WTC11 (cell line): Measurements from ENCODE around the gene ITPR1. TPM values are rescaled to one million over a fixed set of nuclear protein-coding genes. Genes with fewer than 3 reads are reported as not detected.

Experiments
- ATAC-seq: fragments of 200-7000 bp; cut with Tn5 transposase; 2 replicates; pipeline ENCODE4 v1.10.0; 2021; ENCODE audit warnings: mild to moderate bottlenecking, moderate library complexity
- CTCF ChIA-PET: fragments of 300-600 bp; sonication (Branson Sonifier 250); formaldehyde crosslinking; loops from one replicate; lab custom pipeline; 2021; ENCODE audit warnings: antibody characterized with exemption; lab: Charles Lee
- POLR2A ChIA-PET: fragments of 350-600 bp; sonication (Branson Sonifier 250); formaldehyde crosslinking; loops from one replicate; lab custom pipeline; 2021; ENCODE audit warnings: antibody characterized with exemption; lab: Charles Lee
- DNase-seq: peaks from one replicate; pipeline ENCODE4 v3.0.0; 2021; ENCODE audit warnings: low spot score
- H3K27ac Mint-ChIP-seq: 2 replicates; pipeline ENCODE4 v1.8.0; 2021; ENCODE audit warnings: mixed read lengths
- H3K27me3 Mint-ChIP-seq: 2 replicates; pipeline ENCODE4 v1.8.0; 2021; ENCODE audit warnings: low read depth, mild to moderate bottlenecking, moderate library complexity, mixed read lengths
- H3K36me3 Mint-ChIP-seq: 2 replicates; pipeline ENCODE4 v1.8.0; 2021; ENCODE audit warnings: mixed read lengths
- H3K4me1 Mint-ChIP-seq: 2 replicates; pipeline ENCODE4 v1.8.0; 2022; ENCODE audit warnings: mixed read lengths
- H3K4me3 Mint-ChIP-seq: 2 replicates; pipeline ENCODE4 v1.8.0; 2021; ENCODE audit warnings: mild to moderate bottlenecking, moderate library complexity, mixed read lengths
- H3K9me3 Mint-ChIP-seq: 2 replicates; pipeline ENCODE4 v1.8.0; 2021; ENCODE audit warnings: mixed read lengths
- CREM ChIP-seq: sonication (generic); formaldehyde crosslinking; IDR thresholded peaks from 2 replicates; pipeline ENCODE4 v1.8.1; 2022; ENCODE audit warnings: mild to moderate bottlenecking, missing genetic modification reagents, moderate library complexity
- GRHL2 ChIP-seq: fragments of 250-450 bp; sonication (Bioruptor Pico); IDR thresholded peaks from 2 replicates; pipeline ENCODE4 v1.8.0; 2022; ENCODE audit warnings: mild to moderate bottlenecking, moderate library complexity; ENCODE audit not compliant: insufficient replicate concordance, severe bottlenecking
- JAZF1 ChIP-seq: fragments of 250-450 bp; sonication (Bioruptor Pico); IDR thresholded peaks from 2 replicates; pipeline ENCODE4 v1.9.0; 2021; ENCODE audit warnings: moderate library complexity, mild to moderate bottlenecking, inconsistent platforms
- NFE2L1 ChIP-seq: sonication (generic); formaldehyde crosslinking; IDR thresholded peaks from 2 replicates; pipeline ENCODE4 v1.8.1; 2023; ENCODE audit warnings: missing genetic modification reagents
- PRRX2 ChIP-seq: fragments of 250-450 bp; sonication (Bioruptor Pico); IDR thresholded peaks from 2 replicates; pipeline ENCODE4 v1.8.0; 2021; ENCODE audit warnings: mild to moderate bottlenecking
- SMAD4 ChIP-seq: sonication (generic); formaldehyde crosslinking; IDR thresholded peaks from 2 replicates; pipeline ENCODE4 v1.8.0; 2022; ENCODE audit warnings: mild to moderate bottlenecking, missing genetic modification reagents
- ZNF121 ChIP-seq: sonication (generic); formaldehyde crosslinking; IDR thresholded peaks from 2 replicates; pipeline ENCODE4 v1.8.0; 2023; ENCODE audit warnings: missing genetic modification reagents
- ZNF219 ChIP-seq: sonication (generic); formaldehyde crosslinking; IDR thresholded peaks from 2 replicates; pipeline ENCODE4 v1.8.0; 2023; ENCODE audit warnings: missing genetic modification reagents, mild to moderate bottlenecking, borderline replicate concordance
- total RNA-seq: library from RNA; stranded (reverse); gene quantifications from 3 replicates; pipeline ENCODE4 v1.2.3, GENCODE V29; 2021
- TF ChIP-seq, protein P1 (sequence below): fragments of 250-450 bp; sonication (Bioruptor Pico); IDR thresholded peaks from 2 replicates; pipeline ENCODE4 v1.9.0; 2021; ENCODE audit warnings: mild to moderate bottlenecking, borderline replicate concordance
- TF ChIP-seq, protein P2 (sequence below): sonication (generic); formaldehyde crosslinking; IDR thresholded peaks from 2 replicates; pipeline ENCODE4 v1.8.1; 2023; ENCODE audit warnings: mild to moderate bottlenecking, missing genetic modification reagents
- TF ChIP-seq, protein P3 (sequence below): sonication (generic); formaldehyde crosslinking; IDR thresholded peaks from 2 replicates; pipeline ENCODE4 v1.8.0; 2023; ENCODE audit warnings: missing genetic modification reagents
- TF ChIP-seq, protein P4 (sequence below): sonication (generic); formaldehyde crosslinking; conservative IDR thresholded peaks from 2 replicates; pipeline ENCODE4 v1.8.1; 2023; ENCODE audit warnings: mild to moderate bottlenecking, low read depth, missing genetic modification reagents, moderate library complexity
- TF ChIP-seq, protein P5 (sequence below): fragments of 250-450 bp; sonication (Bioruptor Pico); IDR thresholded peaks from 2 replicates; pipeline ENCODE4 v2.1.2; 2022; ENCODE audit warnings: mild to moderate bottlenecking, moderate library complexity
- TF ChIP-seq, protein P6 (sequence below): fragments of 250-450 bp; sonication (Bioruptor Pico); IDR thresholded peaks from 2 replicates; pipeline ENCODE4 v1.8.0; 2021; ENCODE audit warnings: mild to moderate bottlenecking
- TF ChIP-seq, protein P7 (sequence below): sonication (generic); formaldehyde crosslinking; IDR thresholded peaks from 2 replicates; pipeline ENCODE4 v1.8.1; 2022; ENCODE audit warnings: low read depth, missing genetic modification reagents, borderline replicate concordance

ITPR1 gene
- total RNA-seq, 1 experiment from 2014 or later, result 11.8 TPM

DNA sequence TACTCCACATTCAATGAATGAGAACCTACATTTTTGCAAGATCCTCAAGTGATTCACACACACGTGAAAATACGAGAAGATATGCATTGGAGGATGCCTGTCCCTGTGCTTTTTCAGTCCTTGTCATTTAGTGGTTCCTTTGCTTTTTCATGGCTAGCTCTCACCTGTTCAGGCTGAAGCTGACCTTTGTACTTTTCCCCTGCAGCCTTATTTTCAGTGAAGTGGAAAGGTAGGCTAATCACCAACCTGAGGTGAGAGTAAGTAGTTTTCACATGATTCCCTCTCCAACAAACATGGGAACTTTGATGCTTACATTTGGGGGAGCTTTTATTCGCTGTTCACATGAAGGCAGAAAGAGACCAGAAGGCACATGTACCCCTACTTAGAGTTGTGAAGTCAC is 8.3 kb downstream of the ITPR1 start (continued):
- TF ChIP-seq, protein P1, sequence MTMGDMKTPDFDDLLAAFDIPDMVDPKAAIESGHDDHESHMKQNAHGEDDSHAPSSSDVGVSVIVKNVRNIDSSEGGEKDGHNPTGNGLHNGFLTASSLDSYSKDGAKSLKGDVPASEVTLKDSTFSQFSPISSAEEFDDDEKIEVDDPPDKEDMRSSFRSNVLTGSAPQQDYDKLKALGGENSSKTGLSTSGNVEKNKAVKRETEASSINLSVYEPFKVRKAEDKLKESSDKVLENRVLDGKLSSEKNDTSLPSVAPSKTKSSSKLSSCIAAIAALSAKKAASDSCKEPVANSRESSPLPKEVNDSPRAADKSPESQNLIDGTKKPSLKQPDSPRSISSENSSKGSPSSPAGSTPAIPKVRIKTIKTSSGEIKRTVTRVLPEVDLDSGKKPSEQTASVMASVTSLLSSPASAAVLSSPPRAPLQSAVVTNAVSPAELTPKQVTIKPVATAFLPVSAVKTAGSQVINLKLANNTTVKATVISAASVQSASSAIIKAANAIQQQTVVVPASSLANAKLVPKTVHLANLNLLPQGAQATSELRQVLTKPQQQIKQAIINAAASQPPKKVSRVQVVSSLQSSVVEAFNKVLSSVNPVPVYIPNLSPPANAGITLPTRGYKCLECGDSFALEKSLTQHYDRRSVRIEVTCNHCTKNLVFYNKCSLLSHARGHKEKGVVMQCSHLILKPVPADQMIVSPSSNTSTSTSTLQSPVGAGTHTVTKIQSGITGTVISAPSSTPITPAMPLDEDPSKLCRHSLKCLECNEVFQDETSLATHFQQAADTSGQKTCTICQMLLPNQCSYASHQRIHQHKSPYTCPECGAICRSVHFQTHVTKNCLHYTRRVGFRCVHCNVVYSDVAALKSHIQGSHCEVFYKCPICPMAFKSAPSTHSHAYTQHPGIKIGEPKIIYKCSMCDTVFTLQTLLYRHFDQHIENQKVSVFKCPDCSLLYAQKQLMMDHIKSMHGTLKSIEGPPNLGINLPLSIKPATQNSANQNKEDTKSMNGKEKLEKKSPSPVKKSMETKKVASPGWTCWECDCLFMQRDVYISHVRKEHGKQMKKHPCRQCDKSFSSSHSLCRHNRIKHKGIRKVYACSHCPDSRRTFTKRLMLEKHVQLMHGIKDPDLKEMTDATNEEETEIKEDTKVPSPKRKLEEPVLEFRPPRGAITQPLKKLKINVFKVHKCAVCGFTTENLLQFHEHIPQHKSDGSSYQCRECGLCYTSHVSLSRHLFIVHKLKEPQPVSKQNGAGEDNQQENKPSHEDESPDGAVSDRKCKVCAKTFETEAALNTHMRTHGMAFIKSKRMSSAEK (CRISPR knock-in tag), result no peak
- TF ChIP-seq, protein P2, sequence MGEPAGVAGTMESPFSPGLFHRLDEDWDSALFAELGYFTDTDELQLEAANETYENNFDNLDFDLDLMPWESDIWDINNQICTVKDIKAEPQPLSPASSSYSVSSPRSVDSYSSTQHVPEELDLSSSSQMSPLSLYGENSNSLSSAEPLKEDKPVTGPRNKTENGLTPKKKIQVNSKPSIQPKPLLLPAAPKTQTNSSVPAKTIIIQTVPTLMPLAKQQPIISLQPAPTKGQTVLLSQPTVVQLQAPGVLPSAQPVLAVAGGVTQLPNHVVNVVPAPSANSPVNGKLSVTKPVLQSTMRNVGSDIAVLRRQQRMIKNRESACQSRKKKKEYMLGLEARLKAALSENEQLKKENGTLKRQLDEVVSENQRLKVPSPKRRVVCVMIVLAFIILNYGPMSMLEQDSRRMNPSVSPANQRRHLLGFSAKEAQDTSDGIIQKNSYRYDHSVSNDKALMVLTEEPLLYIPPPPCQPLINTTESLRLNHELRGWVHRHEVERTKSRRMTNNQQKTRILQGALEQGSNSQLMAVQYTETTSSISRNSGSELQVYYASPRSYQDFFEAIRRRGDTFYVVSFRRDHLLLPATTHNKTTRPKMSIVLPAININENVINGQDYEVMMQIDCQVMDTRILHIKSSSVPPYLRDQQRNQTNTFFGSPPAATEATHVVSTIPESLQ (CRISPR knock-in tag), result no peak

DNA sequence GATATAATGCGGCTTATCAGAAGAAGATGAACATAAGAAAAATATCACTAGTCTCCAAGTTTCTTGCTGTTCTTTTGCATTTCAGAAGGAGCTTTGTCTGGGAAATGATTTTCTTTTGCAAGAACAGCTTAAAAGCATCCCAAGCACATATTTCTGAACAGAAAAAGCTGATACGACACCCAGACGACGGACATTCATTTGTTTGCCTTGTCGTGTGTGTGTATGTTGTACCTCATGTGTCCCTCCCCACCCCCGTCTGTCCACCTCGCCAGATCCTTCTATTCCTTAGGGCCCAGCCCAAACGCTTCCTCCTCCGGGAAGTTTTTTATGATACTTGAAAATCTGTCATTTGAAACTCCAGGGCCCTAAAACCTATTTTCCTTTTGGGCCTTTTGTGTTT is 8.8 kb downstream of the ITPR1 start:
- TF ChIP-seq ZNF219 (CRISPR knock-in tag), result no peak
- TF ChIP-seq, protein P3, sequence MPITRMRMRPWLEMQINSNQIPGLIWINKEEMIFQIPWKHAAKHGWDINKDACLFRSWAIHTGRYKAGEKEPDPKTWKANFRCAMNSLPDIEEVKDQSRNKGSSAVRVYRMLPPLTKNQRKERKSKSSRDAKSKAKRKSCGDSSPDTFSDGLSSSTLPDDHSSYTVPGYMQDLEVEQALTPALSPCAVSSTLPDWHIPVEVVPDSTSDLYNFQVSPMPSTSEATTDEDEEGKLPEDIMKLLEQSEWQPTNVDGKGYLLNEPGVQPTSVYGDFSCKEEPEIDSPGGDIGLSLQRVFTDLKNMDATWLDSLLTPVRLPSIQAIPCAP, result no peak
- TF ChIP-seq NFE2L1 (CRISPR knock-in tag), result no peak
- TF ChIP-seq, protein P4, sequence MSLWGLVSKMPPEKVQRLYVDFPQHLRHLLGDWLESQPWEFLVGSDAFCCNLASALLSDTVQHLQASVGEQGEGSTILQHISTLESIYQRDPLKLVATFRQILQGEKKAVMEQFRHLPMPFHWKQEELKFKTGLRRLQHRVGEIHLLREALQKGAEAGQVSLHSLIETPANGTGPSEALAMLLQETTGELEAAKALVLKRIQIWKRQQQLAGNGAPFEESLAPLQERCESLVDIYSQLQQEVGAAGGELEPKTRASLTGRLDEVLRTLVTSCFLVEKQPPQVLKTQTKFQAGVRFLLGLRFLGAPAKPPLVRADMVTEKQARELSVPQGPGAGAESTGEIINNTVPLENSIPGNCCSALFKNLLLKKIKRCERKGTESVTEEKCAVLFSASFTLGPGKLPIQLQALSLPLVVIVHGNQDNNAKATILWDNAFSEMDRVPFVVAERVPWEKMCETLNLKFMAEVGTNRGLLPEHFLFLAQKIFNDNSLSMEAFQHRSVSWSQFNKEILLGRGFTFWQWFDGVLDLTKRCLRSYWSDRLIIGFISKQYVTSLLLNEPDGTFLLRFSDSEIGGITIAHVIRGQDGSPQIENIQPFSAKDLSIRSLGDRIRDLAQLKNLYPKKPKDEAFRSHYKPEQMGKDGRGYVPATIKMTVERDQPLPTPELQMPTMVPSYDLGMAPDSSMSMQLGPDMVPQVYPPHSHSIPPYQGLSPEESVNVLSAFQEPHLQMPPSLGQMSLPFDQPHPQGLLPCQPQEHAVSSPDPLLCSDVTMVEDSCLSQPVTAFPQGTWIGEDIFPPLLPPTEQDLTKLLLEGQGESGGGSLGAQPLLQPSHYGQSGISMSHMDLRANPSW (CRISPR knock-in tag), result no peak
- no peak for TF ChIP-seq PRRX2
- no peak for TF ChIP-seq ZNF121 (CRISPR knock-in tag)
- TF ChIP-seq, protein P5, sequence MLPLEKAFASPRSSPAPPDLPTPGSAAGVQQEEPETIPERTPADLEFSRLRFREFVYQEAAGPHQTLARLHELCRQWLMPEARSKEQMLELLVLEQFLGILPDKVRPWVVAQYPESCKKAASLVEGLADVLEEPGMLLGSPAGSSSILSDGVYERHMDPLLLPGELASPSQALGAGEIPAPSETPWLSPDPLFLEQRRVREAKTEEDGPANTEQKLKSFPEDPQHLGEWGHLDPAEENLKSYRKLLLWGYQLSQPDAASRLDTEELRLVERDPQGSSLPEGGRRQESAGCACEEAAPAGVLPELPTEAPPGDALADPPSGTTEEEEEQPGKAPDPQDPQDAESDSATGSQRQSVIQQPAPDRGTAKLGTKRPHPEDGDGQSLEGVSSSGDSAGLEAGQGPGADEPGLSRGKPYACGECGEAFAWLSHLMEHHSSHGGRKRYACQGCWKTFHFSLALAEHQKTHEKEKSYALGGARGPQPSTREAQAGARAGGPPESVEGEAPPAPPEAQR (CRISPR knock-in tag), result no peak
- TF ChIP-seq GRHL2 (CRISPR knock-in tag), result no peak
- TF ChIP-seq CREM (CRISPR knock-in tag), result no peak
- TF ChIP-seq SMAD4, result no peak
- TF ChIP-seq, protein P6, sequence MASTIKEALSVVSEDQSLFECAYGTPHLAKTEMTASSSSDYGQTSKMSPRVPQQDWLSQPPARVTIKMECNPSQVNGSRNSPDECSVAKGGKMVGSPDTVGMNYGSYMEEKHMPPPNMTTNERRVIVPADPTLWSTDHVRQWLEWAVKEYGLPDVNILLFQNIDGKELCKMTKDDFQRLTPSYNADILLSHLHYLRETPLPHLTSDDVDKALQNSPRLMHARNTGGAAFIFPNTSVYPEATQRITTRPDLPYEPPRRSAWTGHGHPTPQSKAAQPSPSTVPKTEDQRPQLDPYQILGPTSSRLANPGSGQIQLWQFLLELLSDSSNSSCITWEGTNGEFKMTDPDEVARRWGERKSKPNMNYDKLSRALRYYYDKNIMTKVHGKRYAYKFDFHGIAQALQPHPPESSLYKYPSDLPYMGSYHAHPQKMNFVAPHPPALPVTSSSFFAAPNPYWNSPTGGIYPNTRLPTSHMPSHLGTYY, result no peak
- TF ChIP-seq, protein P7, sequence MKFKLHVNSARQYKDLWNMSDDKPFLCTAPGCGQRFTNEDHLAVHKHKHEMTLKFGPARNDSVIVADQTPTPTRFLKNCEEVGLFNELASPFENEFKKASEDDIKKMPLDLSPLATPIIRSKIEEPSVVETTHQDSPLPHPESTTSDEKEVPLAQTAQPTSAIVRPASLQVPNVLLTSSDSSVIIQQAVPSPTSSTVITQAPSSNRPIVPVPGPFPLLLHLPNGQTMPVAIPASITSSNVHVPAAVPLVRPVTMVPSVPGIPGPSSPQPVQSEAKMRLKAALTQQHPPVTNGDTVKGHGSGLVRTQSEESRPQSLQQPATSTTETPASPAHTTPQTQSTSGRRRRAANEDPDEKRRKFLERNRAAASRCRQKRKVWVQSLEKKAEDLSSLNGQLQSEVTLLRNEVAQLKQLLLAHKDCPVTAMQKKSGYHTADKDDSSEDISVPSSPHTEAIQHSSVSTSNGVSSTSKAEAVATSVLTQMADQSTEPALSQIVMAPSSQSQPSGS (CRISPR knock-in tag), result no peak
- no peak for TF ChIP-seq JAZF1 (CRISPR knock-in tag)
- POLR2A ChIA-PET, result interaction anchor here (1.4 kb wide), 1 partner anchor 9 kb away, joined by 5 read pairs; the partner anchor contains the start of gene ITPR1
- H3K27ac Mint-ChIP-seq, result no peak overlapping the region
- no peak for DNase-seq
- H3K4me3 Mint-ChIP-seq, result no peak overlapping the region
- CTCF ChIA-PET, result no interaction called here
- H3K27me3 Mint-ChIP-seq, result no peaks in the 10 kb centered on the region
- H3K9me3 Mint-ChIP-seq, result no peaks in the 10 kb centered on the region
- ATAC-seq, result no peak
- H3K36me3 Mint-ChIP-seq, result no peaks in the 10 kb centered on the region
- peaks cover 9% of the 10 kb centered on the region for H3K4me1 Mint-ChIP-seq
